Glutamatergic neuron (in vitro differentiated cells): Measurements from ENCODE around the gene CADM1. TPM values are rescaled to one million over a fixed set of nuclear protein-coding genes. Genes with fewer than 3 reads are reported as not detected.

ENCODE experiments used
- DNase-seq: peaks from one replicate; pipeline ENCODE4 v3.0.0; 2022
- H3K27ac Mint-ChIP-seq: one replicate; pipeline ENCODE4 v1.8.0; 2020; ENCODE audit warnings: mild to moderate bottlenecking, mixed read lengths, inconsistent platforms; ENCODE audit not compliant: unreplicated experiment
- H3K27me3 Mint-ChIP-seq: one replicate; pipeline ENCODE4 v1.8.0; 2020; ENCODE audit warnings: mild to moderate bottlenecking, moderate library complexity, mixed read lengths, inconsistent platforms; ENCODE audit not compliant: unreplicated experiment
- H3K36me3 Mint-ChIP-seq: one replicate; pipeline ENCODE4 v1.8.0; 2020; ENCODE audit warnings: mild to moderate bottlenecking, mixed read lengths, inconsistent platforms; ENCODE audit not compliant: unreplicated experiment
- H3K4me1 Mint-ChIP-seq: one replicate; pipeline ENCODE4 v1.8.0; 2020; ENCODE audit warnings: mild to moderate bottlenecking, low read depth, mixed read lengths, inconsistent platforms; ENCODE audit not compliant: unreplicated experiment
- H3K4me3 Mint-ChIP-seq: one replicate; pipeline ENCODE4 v1.8.0; 2020; ENCODE audit warnings: mild to moderate bottlenecking, mixed read lengths, inconsistent platforms; ENCODE audit not compliant: unreplicated experiment
- H3K9me3 Mint-ChIP-seq: one replicate; pipeline ENCODE4 v1.8.0; 2020; ENCODE audit warnings: mild to moderate bottlenecking, moderate library complexity, mixed read lengths, inconsistent platforms; ENCODE audit not compliant: unreplicated experiment
- CTCF ChIP-seq: fragments of 200-600 bp; sonication (generic); IDR thresholded peaks from one replicate; pipeline ENCODE4 v1.5.0; 2021; ENCODE audit not compliant: partially characterized antibody, unreplicated experiment
- total RNA-seq: library from RNA; stranded (reverse); fragmentation: NEBNext Ultra II Directional; extraction: Animal tissue kit (Norgen Biotek cat#: 25700); gene quantifications from one replicate; pipeline ENCODE4 v1.2.1, GENCODE V29; 2021; ENCODE audit not compliant: unreplicated experiment

CADM1 gene
- total RNA-seq, 1 donor from 2014 or later: 1,339 TPM

- no peaks in the 10 kb centered on the region for H3K36me3 Mint-ChIP-seq
- TF ChIP-seq CTCF: no peak
- peaks cover 46% of the 10 kb centered on the region for H3K4me1 Mint-ChIP-seq
- peaks cover 14% of the 10 kb centered on the region for H3K9me3 Mint-ChIP-seq
- peak overlapping the region; percentile 73 for H3K27ac Mint-ChIP-seq
- H3K4me3 Mint-ChIP-seq: peak overlapping the region; percentile 13
- DNase-seq: no peak
- peaks cover 8% of the 10 kb centered on the region for H3K27me3 Mint-ChIP-seq
These were observed 199.3 kb downstream of the CADM1 start for GRCh38 chr11:115304774-115305472.

DNA sequence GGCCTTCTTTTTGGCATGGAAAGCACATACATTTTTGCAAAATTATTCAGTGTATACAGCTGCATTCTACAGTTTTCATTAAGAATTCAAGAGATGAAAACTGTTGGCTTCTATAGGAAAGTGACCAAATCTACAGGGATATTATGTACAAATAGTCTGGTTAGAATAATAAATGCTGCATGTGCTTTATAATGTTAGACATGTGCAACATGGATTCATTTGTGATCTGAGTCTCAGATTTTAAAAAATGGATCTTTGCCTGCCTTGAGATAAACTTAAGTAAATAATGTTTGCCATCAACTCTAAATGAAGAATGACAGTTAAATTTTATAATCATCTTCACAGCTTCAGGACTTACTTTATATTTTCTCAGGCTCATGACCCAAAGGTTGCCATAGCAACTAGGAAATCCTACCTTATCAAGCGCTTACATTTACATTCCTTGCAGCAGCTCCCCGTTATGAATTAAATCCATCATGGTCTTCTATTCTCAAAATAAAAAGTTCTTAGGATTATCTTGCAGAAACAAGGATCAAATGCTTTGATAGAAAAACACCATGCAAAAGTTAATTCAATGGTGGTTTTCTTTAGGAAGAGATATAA lies 200.2 kb downstream of the CADM1 start:
- no peak overlapping the region for H3K4me3 Mint-ChIP-seq
- H3K36me3 Mint-ChIP-seq: no peaks in the 10 kb centered on the region
- peaks cover 18% of the 10 kb centered on the region for H3K9me3 Mint-ChIP-seq
- TF ChIP-seq CTCF: no peak
- peaks cover 11% of the 10 kb centered on the region for H3K27me3 Mint-ChIP-seq
- no peak for DNase-seq
- H3K4me1 Mint-ChIP-seq: peaks cover 48% of the 10 kb centered on the region
- no peak overlapping the region for H3K27ac Mint-ChIP-seq

- Mint-ChIP-seq H3K9me3 (peaks cover 24% of the 10 kb centered on the region), H3K4me1 (peaks cover 57% of the 10 kb centered on the region), H3K4me3 (no peak overlapping the region), H3K36me3 (no peaks in the 10 kb centered on the region), H3K27me3 (peaks cover 18% of the 10 kb centered on the region), H3K27ac (peak overlapping the region; percentile 40)
- no peak for DNase-seq
- TF ChIP-seq CTCF: no peak
These were observed 201.1 kb downstream of the CADM1 start for GRCh38 chr11:115302946-115303703.

- DNase-seq: no peak
- TF ChIP-seq CTCF: no peak
- Mint-ChIP-seq H3K27me3 (peaks cover 29% of the 10 kb centered on the region), H3K9me3 (peaks cover 26% of the 10 kb centered on the region), H3K36me3 (no peaks in the 10 kb centered on the region), H3K27ac (no peak overlapping the region), H3K4me1 (peaks cover 69% of the 10 kb centered on the region), H3K4me3 (no peak overlapping the region)
These were observed 203.4 kb downstream of the CADM1 start for GRCh38 chr11:115300660-115301428.
